Neural cell (in vitro differentiated cells): ENCODE results near the gene GOT1.

Experiments
- CTCF ChIP-seq: fragments of 450-650 bp; IDR thresholded peaks from 2 replicates; pipeline ENCODE4 v1.5.1; 2014; ENCODE audit warnings: antibody characterized with exemption, mild to moderate bottlenecking, moderate library complexity; ENCODE audit not compliant: poor library complexity, severe bottlenecking
- EZH2 ChIP-seq: fragments of 200-600, 300-800 bp; shearing (Covaris generic), sonication (generic); IDR thresholded peaks from 2 replicates; pipeline ENCODE4 v1.6.1; 2014; ENCODE audit warnings: antibody characterized with exemption, low read length, borderline replicate concordance, mild to moderate bottlenecking; ENCODE audit not compliant: insufficient read depth, poor library complexity, severe bottlenecking
- POLR2AphosphoS5 ChIP-seq: IDR thresholded peaks from 2 replicates; pipeline ENCODE4 v1.6.1; 2012

GRCh38 chr10:99389729-99390480 lies 40.5 kb downstream of the GOT1 start:
- no peak for TF ChIP-seq POLR2AphosphoS5
- TF ChIP-seq EZH2 = no peak
- TF ChIP-seq CTCF = no peak
